ENCODE measurements around the gene SLC9B2.
"Not testable (repeated sequence)": the region's sequence is repeated elsewhere in the genome, so short reads cannot be mapped to it uniquely, and the experiment has no call there.

Gene SLC9B2

DNA sequence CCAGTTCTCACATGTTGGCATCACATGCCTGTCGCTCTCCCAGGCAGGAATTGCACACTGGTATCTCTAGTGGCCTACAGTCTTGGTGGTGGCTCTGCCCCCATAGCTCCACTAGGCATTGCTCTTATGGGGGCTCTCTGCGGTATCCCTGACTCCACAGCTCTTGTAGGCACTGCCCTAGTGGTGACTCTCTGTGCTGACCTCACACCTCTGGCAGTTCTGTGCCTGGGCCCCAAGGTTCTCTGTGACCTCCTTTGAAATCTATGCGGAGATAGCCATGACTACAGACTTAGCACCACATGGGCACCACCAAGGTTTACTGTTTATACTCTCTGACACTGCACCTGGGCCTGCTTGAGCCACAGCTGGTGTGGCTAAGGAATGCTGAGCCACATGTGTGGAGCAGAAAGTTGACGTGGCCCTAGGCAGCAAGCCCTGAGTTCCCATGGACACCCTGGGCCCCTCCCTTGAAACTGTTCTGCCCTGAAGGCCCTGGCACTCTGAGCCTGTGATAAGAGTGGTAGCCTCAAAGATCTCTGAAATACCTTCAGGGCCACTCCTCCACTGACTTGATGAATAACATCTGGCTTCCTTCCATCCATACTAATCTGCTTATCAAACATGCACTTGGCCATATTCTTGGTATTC is 65.1 kb downstream of the SLC9B2 start:
- Histone ChIP-seq H3K4me3 (ENCODE audit: low read depth, low read length) (no peak overlapping the region), H3K27ac (no peak overlapping the region), H3K27me3 (replicated peaks) (no peaks in the 10 kb centered on the region), H3K36me3 (replicated peaks) (no peaks in the 10 kb centered on the region)
- TF ChIP-seq, protein P1, sequence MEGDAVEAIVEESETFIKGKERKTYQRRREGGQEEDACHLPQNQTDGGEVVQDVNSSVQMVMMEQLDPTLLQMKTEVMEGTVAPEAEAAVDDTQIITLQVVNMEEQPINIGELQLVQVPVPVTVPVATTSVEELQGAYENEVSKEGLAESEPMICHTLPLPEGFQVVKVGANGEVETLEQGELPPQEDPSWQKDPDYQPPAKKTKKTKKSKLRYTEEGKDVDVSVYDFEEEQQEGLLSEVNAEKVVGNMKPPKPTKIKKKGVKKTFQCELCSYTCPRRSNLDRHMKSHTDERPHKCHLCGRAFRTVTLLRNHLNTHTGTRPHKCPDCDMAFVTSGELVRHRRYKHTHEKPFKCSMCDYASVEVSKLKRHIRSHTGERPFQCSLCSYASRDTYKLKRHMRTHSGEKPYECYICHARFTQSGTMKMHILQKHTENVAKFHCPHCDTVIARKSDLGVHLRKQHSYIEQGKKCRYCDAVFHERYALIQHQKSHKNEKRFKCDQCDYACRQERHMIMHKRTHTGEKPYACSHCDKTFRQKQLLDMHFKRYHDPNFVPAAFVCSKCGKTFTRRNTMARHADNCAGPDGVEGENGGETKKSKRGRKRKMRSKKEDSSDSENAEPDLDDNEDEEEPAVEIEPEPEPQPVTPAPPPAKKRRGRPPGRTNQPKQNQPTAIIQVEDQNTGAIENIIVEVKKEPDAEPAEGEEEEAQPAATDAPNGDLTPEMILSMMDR (IDR thresholded peaks at IDR 0.05; ENCODE audit: low read depth, low read length, missing control alignments), result no peak
- in situ Hi-C loops (cut with HindIII; ENCODE audit: low pct_ligation_motif_present, low sequenced_read_pairs), result loop anchor here (25.0 kb wide), 2 partner anchors 199 to 399 kb away; no protein-coding TSS in a partner anchor
- DNase-seq, result no peak

DNA sequence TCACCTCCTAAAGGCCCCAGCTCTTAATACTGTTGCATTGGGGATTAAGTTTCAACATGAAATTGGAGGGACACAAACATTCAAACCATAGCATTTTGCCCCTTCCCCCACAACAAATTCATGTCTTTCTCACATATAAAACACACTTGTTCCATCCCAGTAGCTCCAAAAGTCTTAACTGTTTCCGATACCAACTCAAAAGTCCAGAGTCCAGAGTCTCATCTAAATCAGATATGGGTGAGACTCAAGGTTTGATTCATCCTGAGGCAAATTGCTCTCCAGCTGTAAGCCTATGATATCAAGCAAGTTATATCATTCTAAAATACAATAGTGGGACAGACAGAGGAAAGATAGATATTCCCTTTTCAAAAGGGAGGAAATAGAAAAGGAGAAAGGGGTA is 65.8 kb downstream of the SLC9B2 start:
- in situ Hi-C loops (cut with HindIII; ENCODE audit: low pct_ligation_motif_present, low sequenced_read_pairs), result loop anchor here (25.0 kb wide), 2 partner anchors 199 to 399 kb away; no protein-coding TSS in a partner anchor
- TF ChIP-seq, protein P1 (IDR thresholded peaks at IDR 0.05; ENCODE audit: low read depth, low read length, missing control alignments), result no peak
- Histone ChIP-seq H3K27ac (no peak overlapping the region), H3K36me3 (replicated peaks) (no peaks in the 10 kb centered on the region), H3K4me3 (ENCODE audit: low read depth, low read length) (no peak overlapping the region), H3K27me3 (replicated peaks) (no peaks in the 10 kb centered on the region)
- DNase-seq, result no peak

DNA sequence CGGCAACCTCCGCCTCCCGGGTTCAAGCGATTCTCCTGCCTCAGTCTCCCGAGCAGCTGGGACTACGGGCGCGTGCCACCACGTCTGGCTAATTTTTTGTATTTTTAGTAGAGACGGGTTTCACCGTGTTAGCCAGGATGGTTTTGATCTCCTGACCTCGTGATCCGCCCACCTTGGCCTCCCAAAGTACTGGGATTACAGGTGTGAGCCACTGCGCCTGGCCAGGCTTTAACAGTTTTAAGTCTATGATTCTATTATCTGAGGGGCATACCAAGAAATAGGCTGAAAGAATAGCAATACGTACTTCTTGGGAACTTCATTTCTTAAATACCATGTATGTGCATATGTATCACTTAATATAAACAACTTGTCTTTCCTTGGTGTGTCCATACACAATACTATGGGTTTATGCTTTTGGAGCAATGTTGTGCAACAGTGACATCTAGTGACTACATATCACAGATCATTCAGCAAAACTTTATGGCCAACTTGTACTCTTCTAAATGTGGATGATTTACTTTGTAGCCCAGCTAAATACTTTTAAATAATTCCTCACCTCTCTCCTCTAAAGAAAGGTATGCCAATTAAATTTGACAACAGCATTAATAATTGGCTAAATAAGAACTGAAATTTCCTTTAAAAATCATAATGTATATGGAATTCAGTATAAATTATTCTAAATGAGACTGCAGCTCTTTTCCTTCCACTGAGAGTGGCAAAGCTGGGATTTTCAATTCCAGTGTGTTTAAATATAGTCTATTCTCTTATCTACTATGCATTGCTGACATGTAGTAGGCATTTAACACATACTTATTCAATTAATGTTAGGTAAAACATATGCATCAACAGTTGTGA is 67.5 kb downstream of the SLC9B2 start:
- H3K27me3 ChIP-seq (replicated peaks), result no peaks in the 10 kb centered on the region
- TF ChIP-seq, protein P1 (IDR thresholded peaks at IDR 0.05; ENCODE audit: low read depth, low read length, missing control alignments), result peak; percentile 51
- H3K27ac ChIP-seq, result no peak overlapping the region
- DNase-seq, result peak; percentile 66
- no peaks in the 10 kb centered on the region for H3K36me3 ChIP-seq (replicated peaks)
- in situ Hi-C loops (cut with HindIII; ENCODE audit: low pct_ligation_motif_present, low sequenced_read_pairs), result loop anchor here (25.0 kb wide), 2 partner anchors 197 to 397 kb away; no protein-coding TSS in a partner anchor
- no peak overlapping the region for H3K4me3 ChIP-seq (ENCODE audit: low read depth, low read length)

DNA sequence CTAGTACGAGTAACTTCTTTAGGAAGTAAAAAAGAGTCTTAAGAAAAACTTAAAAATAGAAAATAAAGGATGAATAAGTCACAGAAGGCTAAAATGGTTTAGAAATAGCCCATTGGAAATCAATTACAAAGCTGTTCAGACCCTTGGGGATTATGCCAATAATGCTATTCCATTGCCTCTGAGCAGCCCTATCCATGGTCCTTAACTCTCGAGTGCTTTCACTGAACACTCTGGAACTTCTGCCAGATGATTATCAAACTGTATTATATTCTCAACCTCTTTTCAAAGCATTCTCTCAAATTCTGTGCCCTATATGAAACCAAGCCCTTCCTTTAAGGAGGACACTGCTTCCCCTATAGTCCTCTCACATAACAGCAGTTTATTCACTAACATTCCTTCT is 74.0 kb downstream of the SLC9B2 start:
- in situ Hi-C loops (cut with HindIII; ENCODE audit: low pct_ligation_motif_present, low sequenced_read_pairs), result loop anchor here (25.0 kb wide), 2 partner anchors 190 to 390 kb away; no protein-coding TSS in a partner anchor
- no peak overlapping the region for H3K27ac ChIP-seq
- H3K36me3 ChIP-seq (replicated peaks), result no peaks in the 10 kb centered on the region
- peak; percentile 36 for DNase-seq
- TF ChIP-seq, protein P1 (IDR thresholded peaks at IDR 0.05; ENCODE audit: low read depth, low read length, missing control alignments), result no peak
- H3K4me3 ChIP-seq (ENCODE audit: low read depth, low read length), result no peak overlapping the region
- no peaks in the 10 kb centered on the region for H3K27me3 ChIP-seq (replicated peaks)

DNA sequence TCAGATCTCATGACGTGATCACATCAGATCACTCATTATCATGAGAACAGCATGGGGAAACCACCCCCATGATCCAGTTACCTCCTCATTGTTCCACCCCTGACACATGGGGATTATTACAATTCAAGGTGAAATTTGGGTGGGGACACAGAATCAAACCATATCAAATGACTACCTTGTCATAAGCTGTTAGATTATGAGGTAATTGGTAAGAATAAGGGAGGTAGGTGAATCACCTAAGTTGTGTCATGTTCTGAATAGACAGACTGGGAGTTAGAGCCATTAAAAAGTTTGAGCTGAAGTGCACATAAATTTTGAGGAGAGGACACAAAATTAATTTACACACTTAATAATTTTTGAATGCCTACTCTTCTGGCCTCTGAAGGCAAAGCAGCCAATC is 81.8 kb downstream of the SLC9B2 start:
- DNase-seq, result no peak

DNA sequence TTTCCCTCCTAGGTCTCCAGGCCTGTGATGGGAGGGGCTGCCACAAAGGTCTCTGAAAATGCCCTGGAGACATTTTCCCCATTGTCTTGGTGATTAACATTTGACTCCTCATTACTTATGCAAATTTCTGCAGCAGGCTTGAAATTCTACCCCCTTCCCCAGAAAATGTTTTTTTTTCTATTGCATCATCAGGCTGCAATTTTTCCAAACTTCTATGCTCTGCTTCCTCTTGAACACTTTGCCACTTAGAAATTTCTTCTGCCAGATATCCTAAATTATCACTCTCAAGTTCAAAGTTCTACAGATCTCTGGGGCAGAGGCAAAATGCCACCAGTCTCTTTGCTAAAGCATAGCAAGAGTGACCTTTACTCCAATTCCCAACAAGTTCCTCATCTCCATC is 82.6 kb downstream of the SLC9B2 start:
- H3K27me3 ChIP-seq (replicated peaks); in situ Hi-C loops (cut with HindIII; ENCODE audit: low pct_ligation_motif_present, low sequenced_read_pairs); H3K4me3 ChIP-seq (ENCODE audit: low read depth, low read length); H3K27ac ChIP-seq; DNase-seq; H3K36me3 ChIP-seq (replicated peaks): not testable (repeated sequence)

More for the DNA sequence above, 81.8 kb downstream of the SLC9B2 start:
- Histone ChIP-seq H3K36me3 (replicated peaks) (no peaks in the 10 kb centered on the region), H3K4me3 (ENCODE audit: low read depth, low read length) (no peak overlapping the region), H3K27me3 (replicated peaks) (no peaks in the 10 kb centered on the region), H3K27ac (no peak overlapping the region)
- TF ChIP-seq, protein P1 (IDR thresholded peaks at IDR 0.05; ENCODE audit: low read depth, low read length, missing control alignments), result no peak
- in situ Hi-C loops (cut with HindIII; ENCODE audit: low pct_ligation_motif_present, low sequenced_read_pairs), result no loop called here

All from brain microvascular endothelial cell (primary cell).